H9 (cell line): ENCODE data around the gene CETN1. TPM values are rescaled to one million over a fixed set of nuclear protein-coding genes. Genes with fewer than 3 reads are reported as not detected.

ENCODE experiments used
- DNase-seq: peaks from one replicate; pipeline ENCODE4 v3.0.0-alpha.2; 2017
- H2AFZ ChIP-seq: one replicate; pipeline ENCODE4 v1.6.1; 2013; ENCODE audit warnings: mild to moderate bottlenecking, low read length, control low read depth, moderate library complexity
- H2AK5ac ChIP-seq: 2 replicates; pipeline ENCODE4 v1.6.1; 2013; ENCODE audit warnings: low read length, control low read depth, mixed read lengths; ENCODE audit not compliant: insufficient read length
- H2BK120ac ChIP-seq: one replicate; pipeline ENCODE4 v1.6.1; 2013; ENCODE audit warnings: low read depth, mild to moderate bottlenecking, low read length, control low read depth, inconsistent platforms; ENCODE audit not compliant: poor library complexity, severe bottlenecking
- H2BK12ac ChIP-seq: 2 replicates; pipeline ENCODE4 v1.6.1; 2013; ENCODE audit warnings: low read length, control low read depth, mixed read lengths, low read depth; ENCODE audit not compliant: insufficient read length
- H2BK15ac ChIP-seq: 2 replicates; pipeline ENCODE4 v1.6.1; 2013; ENCODE audit warnings: low read depth, low read length, control low read depth
- H2BK20ac ChIP-seq: one replicate; pipeline ENCODE4 v1.6.1; 2013; ENCODE audit warnings: low read depth, mild to moderate bottlenecking, low read length, control low read depth, inconsistent platforms; ENCODE audit not compliant: poor library complexity, severe bottlenecking
- H2BK5ac ChIP-seq: 2 replicates; pipeline ENCODE4 v1.6.1; 2013; ENCODE audit warnings: low read length, control low read depth, mixed read lengths; ENCODE audit not compliant: insufficient read length
- H3K14ac ChIP-seq: 2 replicates; pipeline ENCODE4 v1.6.1; 2013; ENCODE audit warnings: low read length, control low read depth; ENCODE audit not compliant: insufficient read depth
- H3K18ac ChIP-seq: 2 replicates; pipeline ENCODE4 v1.6.1; 2013; ENCODE audit warnings: low read depth, mild to moderate bottlenecking, mixed read lengths, low read length, control low read depth; ENCODE audit not compliant: insufficient read length
- H3K23ac ChIP-seq: 2 replicates; pipeline ENCODE4 v1.6.1; 2013; ENCODE audit warnings: low read length, control low read depth, mixed read lengths, low read depth; ENCODE audit not compliant: insufficient read length
- H3K23me2 ChIP-seq: 2 replicates; pipeline ENCODE4 v1.6.1; 2013; ENCODE audit warnings: low read depth, mild to moderate bottlenecking, mixed read lengths, low read length, control low read depth; ENCODE audit not compliant: insufficient read length, poor library complexity, severe bottlenecking
- H3K27ac ChIP-seq: 2 replicates; pipeline ENCODE4 v1.5.1; 2013; ENCODE audit warnings: low read length, control low read depth, mixed read lengths, low read depth; ENCODE audit not compliant: insufficient read length
- H3K27me3 ChIP-seq: 2 replicates; pipeline ENCODE4 v1.6.1; 2013; ENCODE audit warnings: low read length, control low read depth, inconsistent platforms; ENCODE audit not compliant: insufficient read depth
- H3K4ac ChIP-seq: 2 replicates; pipeline ENCODE4 v1.6.1; 2013; ENCODE audit warnings: low read depth, mild to moderate bottlenecking, control low read depth, inconsistent platforms, low read length, moderate library complexity
- H3K4me1 ChIP-seq: 2 replicates; pipeline ENCODE4 v1.6.1; 2013; ENCODE audit warnings: low read length, control low read depth, inconsistent platforms; ENCODE audit not compliant: insufficient read depth
- H3K4me2 ChIP-seq: 2 replicates; pipeline ENCODE4 v1.6.1; 2013; ENCODE audit warnings: low read length, control low read depth, mixed read lengths; ENCODE audit not compliant: insufficient read length, insufficient read depth
- H3K56ac ChIP-seq: 2 replicates; pipeline ENCODE4 v1.6.1; 2013; ENCODE audit warnings: low read depth, mild to moderate bottlenecking, mixed read lengths, low read length, control low read depth; ENCODE audit not compliant: insufficient read length
- H3K79me1 ChIP-seq: 2 replicates; pipeline ENCODE4 v1.6.1; 2013; ENCODE audit warnings: low read depth, mild to moderate bottlenecking, moderate library complexity, low read length, control low read depth, inconsistent platforms; ENCODE audit not compliant: insufficient read depth, poor library complexity, severe bottlenecking
- H3K79me2 ChIP-seq: 2 replicates; pipeline ENCODE4 v1.6.1; 2013; ENCODE audit warnings: low read length, control low read depth, inconsistent platforms; ENCODE audit not compliant: insufficient read depth
- H3K9ac ChIP-seq: 2 replicates; pipeline ENCODE4 v1.6.1; 2013; ENCODE audit warnings: low read length, control low read depth, mixed read lengths; ENCODE audit not compliant: insufficient read length; ENCODE audit errors: extremely low read depth
- H3K9me3 ChIP-seq: one replicate; pipeline ENCODE4 v1.6.1; 2013; ENCODE audit warnings: low read depth, low read length, inconsistent platforms; ENCODE audit not compliant: control insufficient read depth
- H3T11ph ChIP-seq: one replicate; pipeline ENCODE4 v1.6.1; 2013; ENCODE audit warnings: mild to moderate bottlenecking, low read length, control low read depth, inconsistent platforms
- H4K20me1 ChIP-seq: one replicate; pipeline ENCODE4 v1.6.1; 2013; ENCODE audit not compliant: control insufficient read depth, insufficient read length, insufficient read depth
- H4K5ac ChIP-seq: 2 replicates; pipeline ENCODE4 v1.6.1; 2013; ENCODE audit warnings: low read depth, mild to moderate bottlenecking, mixed read lengths, low read length, control low read depth; ENCODE audit not compliant: insufficient read length
- H4K8ac ChIP-seq: replicated peaks from 2 replicates; pipeline ENCODE4 v1.6.1; 2013; ENCODE audit warnings: low read length, control low read depth, mixed read lengths, low read depth; ENCODE audit not compliant: insufficient read length
- H4K91ac ChIP-seq: 2 replicates; pipeline ENCODE4 v1.6.1; 2013; ENCODE audit warnings: low read depth, mild to moderate bottlenecking, moderate library complexity, mixed read lengths, low read length, control low read depth; ENCODE audit not compliant: insufficient read length
- H3K27ac Mint-ChIP-seq, 3 experiments: 2 replicates in 2 of 3; 3 replicates in 1 of 3; pipeline ENCODE4 v1.8.0; 2020 to 2021; ENCODE audit warnings: mixed read lengths in 3 of 3, mild to moderate bottlenecking in 1 of 3, moderate library complexity in 1 of 3
- H3K27me3 Mint-ChIP-seq: 2 replicates; pipeline ENCODE4 v1.8.0; 2021; ENCODE audit warnings: low read depth, mild to moderate bottlenecking, moderate library complexity, mixed read lengths
- H3K36me3 Mint-ChIP-seq, 3 experiments: 2 replicates in 2 of 3; 3 replicates in 1 of 3; pipeline ENCODE4 v1.8.0; 2020 to 2021; ENCODE audit warnings: low read depth in 3 of 3, mixed read lengths in 3 of 3; ENCODE audit not compliant: insufficient read depth in 1 of 3
- H3K4me1 Mint-ChIP-seq, 2 experiments: 2 replicates each; pipeline ENCODE4 v1.8.0; 2020; ENCODE audit warnings: mixed read lengths in 2 of 2
- H3K4me3 Mint-ChIP-seq, 2 experiments: 2 replicates in 1 of 2; 3 replicates in 1 of 2; pipeline ENCODE4 v1.8.0; 2020 to 2021; ENCODE audit warnings: mild to moderate bottlenecking in 2 of 2, mixed read lengths in 2 of 2, moderate library complexity in 1 of 2
- H3K9me3 Mint-ChIP-seq, 2 experiments: 2 replicates in 1 of 2; 3 replicates in 1 of 2; pipeline ENCODE4 v1.8.0; 2020; ENCODE audit warnings: mild to moderate bottlenecking in 2 of 2, mixed read lengths in 2 of 2, moderate library complexity in 1 of 2
- CTCF ChIP-seq: fragments of 200-600 bp; sonication (generic); conservative IDR thresholded peaks from 3 replicates; pipeline ENCODE4 v1.8.0; 2021; ENCODE audit warnings: antibody characterized with exemption, mild to moderate bottlenecking
- WGBS: extraction: QIAGEN DNeasy Blood & Tissue Kit; methylation state at CpG from one replicate; pipeline ENCODE4 v1.1.7; 2013; ENCODE audit warnings: missing lambda C conversion rate, low lambda C conversion rate, mixed read lengths; ENCODE audit not compliant: insufficient read length; ENCODE audit errors: extremely low coverage; 5-methylcytosine and 5-hydroxymethylcytosine counted together
- total RNA-seq: library from RNA; stranded (reverse); gene quantifications from 2 replicates; pipeline ENCODE4 v1.2.1, GENCODE V29; 2021

CETN1 gene
- total RNA-seq, 1 experiment from 2014 or later: not detected

DNA sequence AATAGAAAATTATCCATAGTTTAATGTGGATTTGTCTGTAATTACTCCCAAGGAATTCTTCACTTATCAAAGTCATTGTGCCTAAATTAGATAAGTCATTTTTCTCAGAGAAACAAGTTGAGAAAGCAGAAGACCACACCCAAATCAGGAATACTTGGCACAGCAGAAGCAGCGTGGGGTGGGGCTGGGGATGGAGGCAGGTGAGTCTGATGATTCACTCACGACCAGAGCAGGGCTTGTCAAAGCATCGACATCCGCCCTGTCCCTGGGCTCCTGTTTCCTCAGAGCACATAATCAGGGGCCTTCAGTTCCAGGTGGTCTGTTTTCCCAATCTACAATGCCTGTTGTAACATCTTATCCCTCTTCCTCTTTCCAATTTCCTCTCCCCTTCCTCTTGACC lies 48.2 kb upstream of the CETN1 start:
- H3K9ac ChIP-seq: no peak overlapping the region
- H3K9me3 Mint-ChIP-seq: peaks cover 3 to 8% of the 10 kb centered on the region in 2 experiments; a peak in 4 of 5 replicates
- no peak overlapping the region for H2BK12ac ChIP-seq
- H2BK20ac ChIP-seq: no peak overlapping the region
- no peak overlapping the region for H2BK120ac ChIP-seq
- H3K9me3 ChIP-seq: no peaks in the 10 kb centered on the region
- no peaks in the 10 kb centered on the region for H3K23me2 ChIP-seq
- no peak overlapping the region for H3T11ph ChIP-seq
- H3K27ac ChIP-seq: no peak overlapping the region
- H3K79me1 ChIP-seq: no peaks in the 10 kb centered on the region
- no peak overlapping the region for H2BK15ac ChIP-seq
- H2BK5ac ChIP-seq: no peak overlapping the region
- no peak overlapping the region for H3K56ac ChIP-seq
- H3K4me1 ChIP-seq: no peaks in the 10 kb centered on the region
- no peak overlapping the region for H3K18ac ChIP-seq
- no peak for TF ChIP-seq CTCF
- H3K23ac ChIP-seq: no peak overlapping the region
- peaks cover 0 to 2% (median 0%) of the 10 kb centered on the region in 3 experiments; a peak in 2 of 7 replicates for H3K36me3 Mint-ChIP-seq
- no CpG with 5 or more reads among the region's 4 CpGs for WGBS
- peaks cover 3% of the 10 kb centered on the region; the same call in 1 of the 2 replicates for H3K27me3 Mint-ChIP-seq
- no peak overlapping the region for H3K14ac ChIP-seq
- H4K91ac ChIP-seq: no peak overlapping the region
- H3K79me2 ChIP-seq: no peaks in the 10 kb centered on the region
- DNase-seq: no peak
- no peak overlapping the region for H2AK5ac ChIP-seq
- no peak overlapping the region for H3K4me3 Mint-ChIP-seq
- peaks cover 0 to 5% of the 10 kb centered on the region in 2 experiments; a peak in 1 of 4 replicates for H3K4me1 Mint-ChIP-seq
- no peak overlapping the region for H4K8ac ChIP-seq
- H3K4me2 ChIP-seq: no peak overlapping the region
- H4K5ac ChIP-seq: no peak overlapping the region
- no peaks in the 10 kb centered on the region for H4K20me1 ChIP-seq
- H2AFZ ChIP-seq: no peak overlapping the region
- no peak overlapping the region for H3K4ac ChIP-seq
- H3K27me3 ChIP-seq: no peaks in the 10 kb centered on the region
- no peak overlapping the region for H3K27ac Mint-ChIP-seq
